ENCODE data around the gene CDX1.

CDX1 gene

GRCh38 chr5:150211156-150212030, 44.8 kb downstream of the CDX1 start:
- H3K27me3 ChIP-seq (ENCODE audit: insufficient read depth, low read depth, severe bottlenecking), result no peaks in the 10 kb centered on the region
- H3K4me3 ChIP-seq (ENCODE audit: low read depth, low read length), result no peak overlapping the region
- H3K36me3 ChIP-seq, result no peaks in the 10 kb centered on the region
- no peak for TF ChIP-seq CTCF (IDR thresholded peaks at IDR 0.05; ENCODE audit: low read depth, low read length)
- H3K9me3 ChIP-seq (ENCODE audit: severe bottlenecking), result no peaks in the 10 kb centered on the region
- no peak overlapping the region for H3K27ac ChIP-seq
- DNase-seq, result no peak

- Histone ChIP-seq H3K27me3 (ENCODE audit: insufficient read depth, low read depth, severe bottlenecking) (no peaks in the 10 kb centered on the region), H3K27ac (no peak overlapping the region), H3K4me3 (ENCODE audit: low read depth, low read length) (no peak overlapping the region), H3K36me3 (no peaks in the 10 kb centered on the region), H3K9me3 (ENCODE audit: severe bottlenecking) (no peaks in the 10 kb centered on the region)
- TF ChIP-seq CTCF (IDR thresholded peaks at IDR 0.05; ENCODE audit: low read depth, low read length), result no peak
- no peak for DNase-seq
These were observed 47.0 kb downstream of the CDX1 start for GRCh38 chr5:150213530-150213929.

- H3K27ac ChIP-seq, result no peak overlapping the region
- no peak for DNase-seq
- H3K36me3 ChIP-seq, result no peaks in the 10 kb centered on the region
- H3K4me3 ChIP-seq (ENCODE audit: low read depth, low read length), result no peak overlapping the region
- TF ChIP-seq CTCF (IDR thresholded peaks at IDR 0.05; ENCODE audit: low read depth, low read length), result no peak
- H3K9me3 ChIP-seq (ENCODE audit: severe bottlenecking), result no peaks in the 10 kb centered on the region
- no peaks in the 10 kb centered on the region for H3K27me3 ChIP-seq (ENCODE audit: insufficient read depth, low read depth, severe bottlenecking)
These were observed 47.7 kb downstream of the CDX1 start for GRCh38 chr5:150214289-150214688.

GRCh38 chr5:150215979-150216944, 49.7 kb downstream of the CDX1 start:
- Histone ChIP-seq H3K9me3 (ENCODE audit: severe bottlenecking) (no peaks in the 10 kb centered on the region), H3K4me3 (ENCODE audit: low read depth, low read length) (no peak overlapping the region), H3K36me3 (no peaks in the 10 kb centered on the region), H3K27me3 (ENCODE audit: insufficient read depth, low read depth, severe bottlenecking) (no peaks in the 10 kb centered on the region), H3K27ac (no peak overlapping the region)
- peak; percentile 56 for DNase-seq
- TF ChIP-seq CTCF (IDR thresholded peaks at IDR 0.05; ENCODE audit: low read depth, low read length), result no peak

- Histone ChIP-seq H3K36me3 (no peaks in the 10 kb centered on the region), H3K9me3 (ENCODE audit: severe bottlenecking) (no peaks in the 10 kb centered on the region), H3K27ac (no peak overlapping the region), H3K27me3 (ENCODE audit: insufficient read depth, low read depth, severe bottlenecking) (no peaks in the 10 kb centered on the region), H3K4me3 (ENCODE audit: low read depth, low read length) (no peak overlapping the region)
- TF ChIP-seq CTCF (IDR thresholded peaks at IDR 0.05; ENCODE audit: low read depth, low read length), result no peak
- DNase-seq, result no peak
These were observed 50.5 kb downstream of the CDX1 start for GRCh38 chr5:150217038-150217437.

Data from WERI-Rb-1 (cell line).